Body of pancreas (tissue), 4 donors: ENCODE results near the gene WIF1.

Source experiments
- POLR2A ChIP-seq, 3 donors: fragments of 450-650 bp; IDR thresholded peaks; one replicate each; pipeline ENCODE4 v1.6.1; 2016; ENCODE audit warnings: antibody characterized with exemption in 3 of 3, mild to moderate bottlenecking in 2 of 3
- TF ChIP-seq, protein P1 (sequence below), 7 experiments: fragments of 450-650 bp in 4 of 7; fragments of 200-600 bp in 3 of 7; sonication (generic) in 3 of 7; IDR thresholded peaks; one replicate each; pipeline ENCODE4 v1.5.1; 2016 to 2019; ENCODE audit warnings: antibody characterized with exemption in 7 of 7

DNA sequence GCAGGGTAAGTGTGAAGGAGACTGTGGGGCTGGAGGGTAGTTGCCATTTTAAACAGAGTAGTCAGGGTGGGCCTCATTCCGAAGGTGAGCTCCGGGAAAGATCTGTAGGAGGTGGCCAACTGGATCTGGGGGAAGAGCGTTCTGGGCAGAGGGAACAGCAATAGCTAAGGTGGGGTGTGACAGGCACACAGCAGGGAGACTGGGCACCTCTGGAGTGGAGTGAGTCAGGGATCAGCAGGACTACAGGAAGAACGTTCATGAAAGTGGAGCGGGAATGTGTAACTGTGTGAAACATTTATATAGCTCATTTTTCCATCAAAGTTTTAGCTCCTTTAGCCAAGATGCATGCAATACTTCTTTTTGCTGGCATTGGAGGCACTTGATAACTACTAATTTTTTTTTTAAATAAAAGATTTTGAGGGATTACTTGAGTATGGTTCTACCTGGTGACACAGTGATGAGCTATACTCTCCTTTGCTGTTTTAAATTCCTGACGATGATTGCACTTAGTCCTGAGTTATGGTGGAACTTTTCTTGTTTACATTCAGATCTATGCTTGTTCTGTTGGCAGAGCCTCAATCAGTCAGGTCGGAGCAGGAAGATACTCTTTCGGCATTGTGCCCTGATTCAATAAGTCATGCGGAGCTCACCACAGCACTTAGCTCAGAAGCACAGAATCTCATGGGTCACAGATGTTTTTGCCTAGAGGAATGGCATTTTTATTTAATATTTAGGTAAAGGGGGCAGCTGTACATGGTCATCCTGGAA, 106.4 kb downstream of the WIF1 start:
- TF ChIP-seq, protein P1, sequence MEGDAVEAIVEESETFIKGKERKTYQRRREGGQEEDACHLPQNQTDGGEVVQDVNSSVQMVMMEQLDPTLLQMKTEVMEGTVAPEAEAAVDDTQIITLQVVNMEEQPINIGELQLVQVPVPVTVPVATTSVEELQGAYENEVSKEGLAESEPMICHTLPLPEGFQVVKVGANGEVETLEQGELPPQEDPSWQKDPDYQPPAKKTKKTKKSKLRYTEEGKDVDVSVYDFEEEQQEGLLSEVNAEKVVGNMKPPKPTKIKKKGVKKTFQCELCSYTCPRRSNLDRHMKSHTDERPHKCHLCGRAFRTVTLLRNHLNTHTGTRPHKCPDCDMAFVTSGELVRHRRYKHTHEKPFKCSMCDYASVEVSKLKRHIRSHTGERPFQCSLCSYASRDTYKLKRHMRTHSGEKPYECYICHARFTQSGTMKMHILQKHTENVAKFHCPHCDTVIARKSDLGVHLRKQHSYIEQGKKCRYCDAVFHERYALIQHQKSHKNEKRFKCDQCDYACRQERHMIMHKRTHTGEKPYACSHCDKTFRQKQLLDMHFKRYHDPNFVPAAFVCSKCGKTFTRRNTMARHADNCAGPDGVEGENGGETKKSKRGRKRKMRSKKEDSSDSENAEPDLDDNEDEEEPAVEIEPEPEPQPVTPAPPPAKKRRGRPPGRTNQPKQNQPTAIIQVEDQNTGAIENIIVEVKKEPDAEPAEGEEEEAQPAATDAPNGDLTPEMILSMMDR (IDR thresholded peaks at IDR 0.05) = no peak
- TF ChIP-seq POLR2A (IDR thresholded peaks at IDR 0.05) = no peak
